Middle frontal gyrus (tissue), 1 donor: ENCODE results near the gene TMEFF1.
"Not testable (repeated sequence)": the region's sequence is repeated elsewhere in the genome, so short reads cannot be mapped to it uniquely, and the experiment has no call there.

ENCODE experiments used
- DNase-seq: peaks from one replicate; pipeline ENCODE4 v3.0.0-alpha.2; 2015; ENCODE audit warnings: low spot score; ENCODE audit errors: extremely low spot score

The TMEFF1 gene

GRCh38 chr9:100472788-100473275, at the start of gene TMEFF1:
TMEFF1 (plus strand) TSS chr9:100473149; CDS start chr9:100473545, 396 bp downstream.
- no peak for DNase-seq

GRCh38 chr9:100425758-100426157, 47.2 kb upstream of the TMEFF1 start:
- no peak for DNase-seq

- DNase-seq = no peak
These were observed 46.8 kb upstream of the TMEFF1 start for GRCh38 chr9:100426189-100426529.

GRCh38 chr9:100426530-100427365, 46.2 kb upstream of the TMEFF1 start, which contains the start of gene MSANTD3:
MSANTD3 (plus strand) TSS chr9:100427143; CDS start chr9:100441939, 14,796 bp downstream.
- no peak for DNase-seq

- DNase-seq = peak; percentile 42
These were observed 45.3 kb upstream of the TMEFF1 start for GRCh38 chr9:100427366-100428263.

- DNase-seq = peak; percentile 62
These were observed 43.9 kb upstream of the TMEFF1 start for GRCh38 chr9:100428871-100429654.

GRCh38 chr9:100430286-100430940, 42.5 kb upstream of the TMEFF1 start:
- no peak for DNase-seq

GRCh38 chr9:100431886-100432285, 41.1 kb upstream of the TMEFF1 start:
- no peak for DNase-seq

GRCh38 chr9:100432736-100433135, 40.2 kb upstream of the TMEFF1 start:
- no peak for DNase-seq

- DNase-seq = no peak
These were observed 36.4 kb upstream of the TMEFF1 start for GRCh38 chr9:100436571-100436970.

GRCh38 chr9:100437860-100438805, 34.8 kb upstream of the TMEFF1 start:
- peak; percentile 50 for DNase-seq

GRCh38 chr9:100440071-100440470, 32.9 kb upstream of the TMEFF1 start:
- DNase-seq = no peak

GRCh38 chr9:100440487-100440886, 32.5 kb upstream of the TMEFF1 start:
- DNase-seq = not testable (repeated sequence)

- DNase-seq = no peak
These were observed 31.0 kb upstream of the TMEFF1 start for GRCh38 chr9:100441911-100442361.

- no peak for DNase-seq
These were observed 28.9 kb upstream of the TMEFF1 start for GRCh38 chr9:100443781-100444768.

- no peak for DNase-seq
These were observed 27.6 kb upstream of the TMEFF1 start for GRCh38 chr9:100445161-100445902.

- DNase-seq = no peak
These were observed 26.9 kb upstream of the TMEFF1 start for GRCh38 chr9:100445903-100446549.
